GM21367 (cell line): Measurements from ENCODE around the gene OPN1SW.

ENCODE experiments used
- ATAC-seq: cut with Tn5 transposase; IDR thresholded peaks from one replicate; pipeline ENCODE4 v1.9.1; 2021; ENCODE audit not compliant: unreplicated experiment

The OPN1SW gene

GRCh38 chr7:128793181-128793547, 17.6 kb upstream of the OPN1SW start:
- ATAC-seq = no peak

GRCh38 chr7:128792471-128793180, 17.0 kb upstream of the OPN1SW start:
- no peak for ATAC-seq

GRCh38 chr7:128791972-128792327, 16.4 kb upstream of the OPN1SW start:
- no peak for ATAC-seq

GRCh38 chr7:128791121-128791971, 15.8 kb upstream of the OPN1SW start, which contains the start of gene CCDC136:
Gene CCDC136, plus strand, starts transcription at chr7:128791968. Its CDS starts 444 bp downstream, at chr7:128792412.
- ATAC-seq = peak; percentile 65

- no peak for ATAC-seq
Observed at GRCh38 chr7:128790315-128791041, 14.9 kb upstream of the OPN1SW start.

- ATAC-seq = no peak
Observed at GRCh38 chr7:128788446-128789412, 13.1 kb upstream of the OPN1SW start.

GRCh38 chr7:128785738-128786137, 10.1 kb upstream of the OPN1SW start:
- ATAC-seq = no peak

- ATAC-seq = no peak
Observed at GRCh38 chr7:128783143-128783861, 7.7 kb upstream of the OPN1SW start.

- no peak for ATAC-seq
Observed at GRCh38 chr7:128781851-128782250, 6.3 kb upstream of the OPN1SW start.

GRCh38 chr7:128781126-128781525, 5.5 kb upstream of the OPN1SW start:
- no peak for ATAC-seq

GRCh38 chr7:128778946-128779345, 3.4 kb upstream of the OPN1SW start:
- ATAC-seq = no peak

- ATAC-seq = no peak
Observed at GRCh38 chr7:128777156-128778123, 1.8 kb upstream of the OPN1SW start.

GRCh38 chr7:128774921-128775320, 673 bp downstream of the OPN1SW start:
- ATAC-seq = no peak

- no peak for ATAC-seq
Observed at GRCh38 chr7:128774029-128774689, 1.4 kb downstream of the OPN1SW start.

- ATAC-seq = no peak
Observed at GRCh38 chr7:128773604-128774003, 2.0 kb downstream of the OPN1SW start.

GRCh38 chr7:128770233-128770632, 5.4 kb downstream of the OPN1SW start:
- no peak for ATAC-seq

- ATAC-seq = no peak
Observed at GRCh38 chr7:128767475-128768110, 8.0 kb downstream of the OPN1SW start.

- no peak for ATAC-seq
Observed at GRCh38 chr7:128763541-128763940, 12.1 kb downstream of the OPN1SW start.
